OCI-LY3 (cell line): ENCODE measurements around the gene PPP1R9A.

ENCODE experiments used
- EZH2phosphoT487 ChIP-seq: fragments of 200-600 bp; shearing (Covaris generic); IDR thresholded peaks from 2 replicates; pipeline ENCODE4 v1.6.1; 2018; ENCODE audit warnings: antibody characterized with exemption, mixed run types, low read depth
- TF ChIP-seq, protein P1 (sequence below): fragments of 200-600, 300-600 bp; sonication (generic); IDR thresholded peaks from 2 replicates; pipeline ENCODE4 v1.5.1; 2014; ENCODE audit warnings: antibody characterized with exemption, low read length, low read depth

DNA sequence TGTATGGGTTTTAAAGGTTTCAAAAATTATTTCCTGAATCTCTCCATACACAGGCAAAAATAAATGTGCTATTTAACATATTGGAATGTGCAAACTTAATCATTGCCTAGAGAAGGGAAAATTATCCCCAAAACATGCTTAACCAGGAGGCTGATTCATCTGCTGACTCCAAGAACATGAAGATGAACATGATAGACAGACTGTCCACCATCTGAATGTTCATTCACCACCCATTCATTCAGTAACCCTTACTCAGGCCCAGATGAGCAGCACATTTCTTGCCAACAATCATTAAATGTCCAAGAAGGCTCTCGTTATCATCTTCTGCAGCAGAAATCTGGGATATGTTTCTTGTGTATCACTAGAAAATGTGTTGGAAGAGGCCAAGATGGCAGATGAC is 110.6 kb downstream of the PPP1R9A start:
- TF ChIP-seq, protein P1, sequence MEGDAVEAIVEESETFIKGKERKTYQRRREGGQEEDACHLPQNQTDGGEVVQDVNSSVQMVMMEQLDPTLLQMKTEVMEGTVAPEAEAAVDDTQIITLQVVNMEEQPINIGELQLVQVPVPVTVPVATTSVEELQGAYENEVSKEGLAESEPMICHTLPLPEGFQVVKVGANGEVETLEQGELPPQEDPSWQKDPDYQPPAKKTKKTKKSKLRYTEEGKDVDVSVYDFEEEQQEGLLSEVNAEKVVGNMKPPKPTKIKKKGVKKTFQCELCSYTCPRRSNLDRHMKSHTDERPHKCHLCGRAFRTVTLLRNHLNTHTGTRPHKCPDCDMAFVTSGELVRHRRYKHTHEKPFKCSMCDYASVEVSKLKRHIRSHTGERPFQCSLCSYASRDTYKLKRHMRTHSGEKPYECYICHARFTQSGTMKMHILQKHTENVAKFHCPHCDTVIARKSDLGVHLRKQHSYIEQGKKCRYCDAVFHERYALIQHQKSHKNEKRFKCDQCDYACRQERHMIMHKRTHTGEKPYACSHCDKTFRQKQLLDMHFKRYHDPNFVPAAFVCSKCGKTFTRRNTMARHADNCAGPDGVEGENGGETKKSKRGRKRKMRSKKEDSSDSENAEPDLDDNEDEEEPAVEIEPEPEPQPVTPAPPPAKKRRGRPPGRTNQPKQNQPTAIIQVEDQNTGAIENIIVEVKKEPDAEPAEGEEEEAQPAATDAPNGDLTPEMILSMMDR = no peak
- TF ChIP-seq EZH2phosphoT487 = no peak
